ENCODE data around the gene COMTD1.
A peak's percentile ranks its signal among the peaks of the same experiment; 100 is the strongest.
"Not testable (repeated sequence)": the region's sequence is repeated elsewhere in the genome, so short reads cannot be mapped to it uniquely, and the experiment has no call there.

Gene COMTD1

DNA sequence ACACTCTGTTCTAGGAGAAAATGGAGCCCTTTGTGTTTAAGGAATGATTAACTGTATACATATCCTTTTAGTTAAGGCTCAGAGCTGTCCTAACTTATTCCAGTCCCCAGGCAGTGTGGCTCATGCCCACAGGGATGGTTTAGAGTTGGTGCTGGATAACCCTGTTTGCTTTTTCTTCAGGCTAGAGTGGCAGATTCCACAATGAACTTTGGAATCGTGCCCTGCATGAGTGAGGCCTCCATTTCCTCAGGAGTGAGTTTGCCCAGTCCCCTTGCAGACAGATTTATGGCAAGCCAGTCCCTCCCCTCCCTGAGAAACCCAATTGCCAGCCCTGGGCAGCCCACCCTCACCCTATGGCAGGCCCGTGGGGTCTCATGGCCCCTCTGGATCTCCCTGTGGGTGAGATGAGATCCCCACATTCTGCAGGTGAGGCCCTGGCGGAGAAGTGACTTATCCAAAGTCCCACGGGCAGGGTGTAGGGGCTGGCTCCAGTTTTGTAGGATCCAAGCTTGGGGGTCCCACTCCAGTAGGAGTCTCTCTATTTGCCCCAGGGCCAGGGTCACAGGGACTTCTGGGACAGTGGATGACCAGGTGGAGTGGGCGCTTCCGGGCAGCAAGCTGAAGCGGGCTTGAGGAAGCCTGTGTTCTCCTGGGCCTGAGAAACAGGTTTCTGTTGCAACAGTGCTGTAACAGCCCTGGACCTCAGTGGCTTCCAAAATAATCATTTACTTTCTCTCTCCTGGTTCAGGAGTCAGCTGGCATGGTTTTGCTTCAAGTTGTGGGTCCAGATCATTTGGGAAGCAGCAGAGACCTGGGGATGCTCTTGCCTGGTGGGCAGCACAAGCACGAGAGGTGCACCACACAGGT, 9.0 kb upstream of the COMTD1 start:
- no peak for DNase-seq

DNA sequence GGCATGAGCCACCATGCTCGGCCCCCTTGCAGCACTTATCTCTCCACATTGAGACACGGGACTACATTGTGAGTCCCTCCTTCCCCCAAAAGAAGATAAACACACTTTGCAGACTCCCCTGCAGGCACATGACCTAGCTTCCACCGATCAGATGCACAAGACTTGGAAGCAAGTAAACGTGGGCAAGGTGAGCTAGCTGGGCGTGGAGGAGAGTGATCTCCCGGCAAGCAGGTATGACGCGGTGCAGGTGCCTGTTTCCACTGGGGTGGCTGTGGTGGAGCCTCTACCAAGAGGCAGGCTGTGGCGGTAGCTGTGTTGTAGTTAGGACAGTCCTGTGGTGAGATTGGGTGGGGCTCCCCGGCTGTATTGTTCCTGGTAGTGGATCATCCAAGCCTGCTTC, 7.7 kb upstream of the COMTD1 start:
- no peak for DNase-seq

DNA sequence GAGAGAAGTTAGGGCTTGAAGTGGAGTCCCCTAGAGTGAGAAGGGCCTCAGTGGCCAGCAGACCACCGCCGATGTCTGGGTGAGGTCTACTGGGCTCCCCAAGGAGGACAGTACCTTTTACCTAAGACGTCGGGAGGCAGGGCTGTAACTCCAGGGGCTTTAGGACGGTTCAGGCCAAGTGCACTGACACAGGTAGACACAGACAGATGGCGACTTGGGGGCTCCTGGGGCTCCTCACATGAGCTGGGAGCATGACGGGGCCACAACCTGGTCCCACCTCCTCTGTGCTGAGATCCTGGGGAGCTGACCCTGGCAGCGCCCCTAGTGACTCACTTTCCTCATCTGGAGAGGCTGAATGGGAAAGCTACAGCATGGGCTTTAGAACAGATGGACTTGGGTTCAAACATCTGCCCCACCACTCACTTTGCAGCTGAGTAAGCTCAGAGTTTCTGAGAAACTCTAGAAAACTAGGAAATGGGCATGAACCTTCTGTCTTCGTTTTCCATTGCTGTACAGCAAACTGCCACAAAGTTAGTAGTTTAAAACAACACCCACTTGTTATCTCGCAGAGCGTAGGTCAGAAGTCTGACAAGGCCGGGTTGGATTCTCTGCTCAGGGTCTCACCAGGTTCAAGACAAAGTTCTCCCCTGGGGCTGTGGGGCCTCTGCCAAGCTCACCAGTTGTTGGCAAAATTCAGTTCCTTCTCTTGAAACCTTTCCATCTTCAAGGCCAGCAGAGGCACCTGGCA, 4.7 kb upstream of the COMTD1 start:
- no peak for DNase-seq

DNA sequence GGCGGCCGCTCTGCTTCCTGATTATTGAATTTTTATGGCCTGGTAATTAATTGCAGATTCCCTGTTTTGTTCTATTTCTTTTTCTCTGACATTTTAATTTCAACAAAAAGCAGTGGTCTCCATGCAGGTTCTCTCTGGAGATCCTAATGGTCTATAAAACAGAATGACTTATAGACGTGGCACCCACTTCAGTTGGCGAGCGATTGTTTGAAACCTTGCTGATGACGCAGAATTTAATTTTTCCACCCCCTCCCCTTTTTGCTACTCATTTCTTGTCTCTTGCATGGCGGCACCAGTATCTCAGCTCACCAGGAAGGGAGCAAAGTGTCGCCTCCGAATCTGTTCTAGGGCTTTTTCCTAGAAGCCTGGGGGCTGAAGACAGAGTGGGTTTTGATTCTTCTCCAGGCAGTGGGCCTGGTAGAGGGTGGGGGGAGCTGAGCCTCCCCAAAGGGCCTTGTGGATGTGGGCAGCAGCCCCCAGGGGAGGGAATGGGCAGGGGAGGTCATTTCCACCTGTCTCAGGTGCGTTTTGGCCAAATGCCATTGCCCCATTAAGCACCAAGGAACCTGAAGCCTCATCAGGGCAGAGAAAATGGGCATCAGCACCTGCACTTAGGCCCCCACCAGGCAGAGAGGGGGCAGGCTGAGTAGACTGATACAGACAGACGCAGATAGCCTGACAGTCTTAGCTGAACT, 3.5 kb upstream of the COMTD1 start:
- no peak for DNase-seq

DNA sequence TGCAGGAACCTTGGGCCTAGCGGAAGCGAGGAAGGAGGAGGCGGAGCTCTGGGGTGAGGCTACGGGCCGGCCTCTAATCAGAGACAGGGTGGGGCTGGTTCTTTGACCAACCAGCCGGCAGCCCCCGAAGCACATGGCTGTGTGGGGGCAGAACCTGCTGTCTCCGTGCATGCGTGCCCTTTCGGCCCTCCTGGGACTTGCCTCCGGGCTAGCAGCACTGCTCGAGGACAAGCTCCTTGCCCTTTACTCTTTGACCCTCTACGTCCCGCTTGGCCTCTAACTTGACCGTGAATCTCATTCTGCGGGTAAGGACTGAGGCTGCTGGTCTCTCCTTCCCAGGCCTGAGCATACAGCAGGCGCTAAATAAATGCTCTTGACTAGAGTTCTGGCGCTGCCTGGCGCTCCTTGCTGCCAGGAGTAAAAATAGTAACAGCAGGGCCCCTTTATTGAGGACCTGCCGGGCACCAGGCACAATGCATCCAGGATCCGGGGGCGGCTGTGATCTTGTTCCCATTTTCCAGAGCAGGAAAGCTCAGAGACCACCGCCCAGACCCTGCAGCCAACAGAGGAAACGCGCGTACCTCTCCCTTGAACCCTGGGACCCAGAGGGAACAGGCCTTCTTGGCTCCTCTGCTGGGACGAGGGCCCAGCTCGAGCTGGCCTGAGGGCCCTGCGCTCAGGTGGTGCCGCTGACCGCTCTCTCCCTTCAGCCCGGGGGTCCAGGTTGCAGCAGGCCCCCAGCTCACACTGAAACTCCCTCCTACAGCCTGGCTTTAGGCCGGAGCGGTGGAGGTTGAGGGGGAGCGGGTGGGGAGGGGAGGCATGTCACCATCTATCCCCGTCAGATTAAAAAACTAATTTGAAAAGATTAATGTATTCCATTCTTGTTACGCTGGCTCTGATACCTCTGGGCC, 2.7 kb upstream of the COMTD1 start:
- no peak for DNase-seq

DNA sequence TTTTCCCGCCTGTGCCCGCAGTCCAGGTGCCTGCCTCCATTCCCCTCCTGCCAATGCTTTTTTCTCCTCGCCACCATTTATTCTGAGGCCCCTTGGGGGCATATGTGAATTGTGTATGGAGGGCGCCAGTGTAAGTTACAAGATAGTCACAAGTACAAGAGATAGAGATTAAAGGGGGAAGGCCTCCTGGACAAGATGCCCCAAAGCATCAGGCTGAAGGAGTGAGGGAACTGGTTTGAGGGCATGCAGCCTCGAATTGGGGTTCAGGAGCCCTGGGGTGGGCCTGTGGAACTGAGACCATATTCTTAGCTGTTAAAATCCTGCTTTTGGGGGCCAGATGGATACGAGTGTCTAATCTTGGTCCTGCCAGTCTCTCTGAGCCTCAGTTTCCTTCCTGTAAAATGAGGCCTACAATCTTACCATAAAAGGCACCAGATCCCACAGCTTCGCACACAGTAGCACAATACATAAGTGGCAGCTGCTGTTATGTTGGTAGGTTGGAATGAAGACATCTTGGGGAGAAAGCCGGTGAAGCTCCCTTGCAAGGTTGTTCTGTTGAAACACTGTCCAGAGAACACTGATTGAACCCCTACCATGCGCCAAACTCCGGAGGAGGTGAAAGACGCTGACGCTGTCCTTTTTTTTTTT, 545 bp upstream of the COMTD1 start:
- DNase-seq = no peak

DNA sequence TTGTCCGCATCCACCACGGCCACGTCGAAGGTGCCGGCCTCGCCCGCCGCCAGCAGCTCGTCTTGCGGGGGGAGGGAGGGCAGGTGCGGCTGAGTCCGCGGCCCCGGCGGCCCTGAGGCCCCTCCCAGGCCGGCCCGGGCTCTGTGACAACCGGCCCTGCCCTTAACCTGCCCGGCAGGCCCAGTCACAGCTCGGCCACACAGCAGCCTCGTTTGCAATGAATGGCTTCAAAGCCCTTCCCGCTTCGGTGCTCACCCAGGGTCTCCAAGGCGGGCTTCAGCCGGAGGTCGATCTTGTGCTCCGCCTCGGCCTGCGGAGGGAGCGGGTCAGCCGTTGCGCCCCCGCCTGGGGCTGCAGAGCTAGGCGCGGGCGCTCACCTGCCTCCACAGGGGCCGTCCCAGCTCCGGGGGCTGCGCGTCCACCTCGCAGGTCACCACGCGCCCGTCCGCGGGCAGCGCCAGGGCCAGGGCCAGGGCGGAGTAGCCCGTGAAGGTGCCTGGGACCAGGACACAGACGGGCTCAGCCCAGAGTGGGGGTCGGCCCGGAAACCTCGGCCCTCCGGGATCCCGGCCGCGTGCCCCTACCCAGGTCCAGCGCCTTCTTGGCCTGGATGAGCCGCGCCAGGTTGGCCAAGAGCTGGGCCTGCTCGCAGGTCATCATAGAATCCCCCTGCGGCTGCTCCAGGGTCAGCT, 928 bp downstream of the COMTD1 start:
- no peak for DNase-seq

DNA sequence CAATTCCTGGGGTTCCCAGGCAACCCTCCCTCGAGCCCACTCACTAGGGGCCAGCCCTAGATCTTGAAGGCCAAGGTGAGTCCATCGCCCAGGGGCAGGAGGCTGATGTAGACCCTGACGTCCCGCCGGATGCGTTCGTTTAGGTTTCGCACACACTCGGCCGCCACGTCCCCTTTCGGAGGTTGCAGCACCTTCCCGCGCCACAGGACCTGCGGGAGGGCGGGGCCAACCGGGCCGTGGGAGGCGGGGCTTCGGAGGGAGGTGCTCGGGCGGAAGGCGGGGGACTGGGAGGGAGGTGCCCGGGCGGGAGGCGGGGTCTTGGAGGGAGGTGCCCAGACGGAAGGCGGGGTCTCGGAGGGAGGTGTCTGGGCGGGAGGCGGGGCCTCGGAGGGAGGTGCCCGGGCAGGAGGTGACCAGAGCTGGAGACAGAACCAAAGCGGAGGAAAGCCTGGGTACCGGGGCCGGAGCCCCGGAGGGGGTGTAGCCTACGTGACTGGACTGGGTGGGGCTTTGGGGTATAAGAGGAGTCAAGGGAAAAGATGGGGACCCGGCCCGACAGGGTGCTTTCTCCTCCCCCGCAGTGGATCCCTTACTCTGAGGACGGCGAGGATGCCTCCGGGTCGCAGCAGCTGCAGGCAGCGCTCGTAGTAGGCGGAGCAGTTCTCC, 1.6 kb downstream of the COMTD1 start:
- peak; percentile 24 for DNase-seq

DNA sequence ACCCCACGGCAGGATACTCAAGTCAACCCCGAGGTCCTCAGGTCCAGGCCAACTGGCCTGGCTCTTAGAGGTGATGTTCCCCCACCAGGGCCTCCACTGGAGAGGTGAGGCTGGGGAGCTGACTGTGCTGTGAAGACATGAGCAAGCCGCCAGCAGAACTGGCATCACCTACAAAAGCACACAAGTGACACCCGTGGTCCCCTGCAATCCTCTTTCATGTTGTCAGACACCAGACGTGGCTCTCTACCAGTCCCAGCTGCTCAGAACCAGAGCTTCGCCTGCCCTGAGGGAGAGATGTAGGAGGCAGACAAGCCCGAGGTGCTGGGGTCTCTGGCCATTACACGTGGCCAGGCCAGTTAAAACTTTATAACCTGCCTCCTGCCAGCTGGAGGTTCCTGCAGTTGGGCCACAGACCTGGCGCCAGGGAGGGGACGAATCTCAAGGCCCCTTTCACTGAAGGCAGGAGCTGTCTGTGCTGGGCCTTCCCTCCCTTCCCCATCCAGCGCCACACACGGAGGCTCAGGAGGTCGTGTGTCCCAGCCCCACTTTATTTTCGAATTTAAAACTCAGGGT, 2.2 kb downstream of the COMTD1 start:
- no peak for DNase-seq

DNA sequence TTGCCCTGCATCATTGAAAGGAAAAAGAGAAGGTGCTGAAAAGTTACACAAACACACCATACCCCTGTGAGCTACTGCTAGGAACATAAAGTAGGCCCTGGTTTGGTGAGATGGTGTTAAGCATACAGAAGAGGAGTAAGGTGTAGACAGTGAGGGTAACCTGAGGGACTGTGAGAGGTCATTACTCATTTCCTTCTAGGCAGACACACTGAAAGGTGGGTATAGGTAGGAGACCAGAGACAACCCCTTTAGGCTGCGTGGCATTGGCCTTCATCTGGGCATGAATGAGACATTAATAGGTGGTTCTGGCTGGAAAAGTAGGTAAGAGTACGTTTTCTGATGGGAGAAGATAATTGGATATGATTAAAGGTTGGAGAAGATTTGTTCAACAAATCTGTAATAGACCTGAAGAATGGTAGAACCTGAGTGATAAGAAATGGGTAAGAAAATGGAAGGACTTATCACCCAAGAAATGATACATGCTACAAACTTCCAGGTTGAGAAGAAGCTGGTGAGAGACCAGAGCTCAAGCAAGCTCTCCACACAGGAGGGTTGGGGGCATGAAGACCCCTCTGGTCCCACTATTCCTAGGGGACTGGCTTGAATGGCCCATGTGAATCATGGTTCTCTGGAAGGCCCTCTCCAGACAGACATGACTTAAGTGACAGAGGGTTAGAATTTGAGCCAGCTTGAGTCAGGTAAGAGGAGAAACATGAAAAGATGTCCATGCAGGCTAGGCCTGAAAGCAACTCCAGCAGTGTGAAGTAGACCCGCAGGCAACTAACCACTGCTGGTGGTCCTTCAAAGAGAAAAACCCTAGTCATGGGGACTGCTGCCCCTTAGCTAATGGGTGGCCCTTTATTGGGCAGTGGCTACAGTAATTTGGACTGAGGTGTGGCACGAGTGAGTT, 3.8 kb downstream of the COMTD1 start:
- no peak for DNase-seq

DNA sequence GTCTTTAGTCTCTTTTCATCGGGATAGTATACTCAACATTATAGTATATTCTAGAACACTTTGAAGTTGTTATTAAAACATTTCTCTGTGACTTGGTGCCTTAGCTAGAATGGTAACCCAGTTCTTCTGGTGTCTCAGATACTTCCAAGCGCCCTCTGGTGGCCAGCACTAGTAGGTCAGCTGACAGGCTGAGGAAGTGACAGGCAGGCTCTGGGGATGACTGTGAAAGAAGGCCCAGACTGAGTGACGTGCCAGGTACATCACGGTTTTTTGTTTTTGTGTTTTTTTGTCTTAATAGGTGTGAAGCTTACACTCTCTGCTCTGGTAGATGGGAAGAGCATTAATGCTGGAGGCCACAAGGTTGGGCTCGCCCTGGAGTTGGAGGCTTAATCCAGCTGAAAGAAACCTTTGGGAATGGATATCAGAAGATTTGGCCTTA, 5.1 kb downstream of the COMTD1 start:
- peak; percentile 2 for DNase-seq

DNA sequence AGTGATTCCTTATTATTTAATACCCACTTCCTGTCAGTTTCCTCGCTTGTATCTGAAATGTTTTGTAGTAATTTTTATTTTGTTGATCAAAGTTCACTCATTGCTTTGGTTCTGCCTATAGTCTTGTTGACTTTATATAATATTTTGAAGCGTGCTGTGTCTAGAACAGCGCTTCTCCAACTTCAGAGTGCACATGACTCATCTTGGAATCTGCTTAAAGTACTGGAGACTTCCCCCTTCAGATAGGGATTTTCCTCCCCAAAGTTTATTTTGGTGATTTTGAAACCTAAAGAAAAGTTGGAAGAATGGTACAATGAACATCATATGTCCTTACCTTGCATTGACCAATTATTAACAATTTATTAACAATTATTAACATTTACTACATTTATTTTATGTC, 5.8 kb downstream of the COMTD1 start:
- no peak for DNase-seq

DNA sequence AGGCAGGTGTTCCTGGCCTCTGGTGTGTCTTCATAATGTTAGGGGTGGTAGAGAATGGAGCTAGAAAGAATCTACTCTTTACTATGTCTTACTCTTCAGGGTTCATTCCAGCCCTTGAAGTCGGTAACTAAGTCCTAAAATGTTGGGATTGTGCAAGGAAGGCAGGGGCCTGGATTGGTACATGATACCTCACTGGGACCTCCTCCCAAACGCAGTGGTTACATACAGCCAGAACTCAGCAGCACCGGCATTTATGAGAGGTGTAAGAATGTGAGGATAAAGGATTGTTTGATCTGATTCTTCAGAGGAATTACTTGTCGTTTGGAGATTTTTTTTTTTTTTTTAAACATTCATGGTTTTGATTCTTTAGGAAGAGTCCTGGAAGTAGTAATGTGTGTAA, 6.9 kb downstream of the COMTD1 start:
- DNase-seq = no peak

DNA sequence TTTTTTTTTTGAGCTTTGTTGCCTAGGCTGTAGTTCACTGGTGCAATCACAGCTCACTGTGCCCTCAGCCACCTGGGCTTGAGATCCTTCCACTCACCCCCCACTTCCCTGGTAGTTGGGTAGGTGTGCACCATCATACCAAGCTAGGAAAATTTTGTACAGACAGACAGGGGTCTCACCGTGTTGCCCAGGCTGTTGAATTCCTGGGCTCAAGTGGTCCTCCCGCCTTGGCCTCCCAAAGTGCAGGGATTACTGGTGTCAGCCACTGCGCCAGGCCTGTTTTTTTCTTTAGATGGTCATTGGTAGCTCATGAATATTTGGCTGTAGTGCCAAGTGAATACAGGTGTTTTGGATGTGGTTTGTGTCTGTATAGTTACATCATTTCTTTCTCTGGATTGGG, 7.5 kb downstream of the COMTD1 start:
- no peak for DNase-seq

DNA sequence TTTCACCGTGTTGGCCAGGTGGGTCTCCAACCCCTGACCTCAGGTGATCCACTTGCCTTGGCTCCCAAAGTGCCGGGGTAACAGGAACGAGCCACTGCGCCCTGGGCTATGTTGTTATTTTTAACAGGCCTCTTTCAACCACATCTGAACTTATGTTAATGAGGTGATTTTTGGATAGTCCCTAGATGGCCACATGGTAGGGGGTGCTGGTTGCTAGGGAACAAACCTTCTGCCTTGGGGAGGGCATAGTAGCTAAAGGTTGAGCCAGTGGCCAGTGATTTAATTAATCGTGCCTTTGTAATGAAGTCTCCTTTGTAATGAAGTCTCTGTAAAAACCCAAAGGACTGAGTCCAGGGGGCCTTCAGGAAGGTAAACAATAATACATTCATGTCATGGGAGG, 9.1 kb downstream of the COMTD1 start:
- no peak for DNase-seq

DNA sequence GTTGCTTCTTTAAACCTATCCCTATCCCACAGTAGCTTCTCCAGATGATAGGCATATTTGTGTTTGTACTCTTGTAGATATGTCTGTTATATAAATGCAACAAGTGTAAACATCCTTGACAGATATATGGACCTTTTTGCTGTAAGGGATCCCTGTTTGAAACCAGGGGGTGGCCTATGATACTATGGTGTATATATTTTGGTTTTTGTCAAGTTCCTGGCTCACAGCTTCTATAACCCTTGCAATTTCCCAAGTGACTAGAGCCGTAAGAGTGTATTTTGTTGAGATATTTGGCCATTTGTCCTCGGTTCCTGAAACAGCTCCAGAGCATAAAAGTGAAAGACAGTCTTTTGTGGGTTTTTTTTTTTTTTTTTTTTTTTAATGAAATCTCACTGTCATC, 9.7 kb downstream of the COMTD1 start:
- no peak for DNase-seq

DNA sequence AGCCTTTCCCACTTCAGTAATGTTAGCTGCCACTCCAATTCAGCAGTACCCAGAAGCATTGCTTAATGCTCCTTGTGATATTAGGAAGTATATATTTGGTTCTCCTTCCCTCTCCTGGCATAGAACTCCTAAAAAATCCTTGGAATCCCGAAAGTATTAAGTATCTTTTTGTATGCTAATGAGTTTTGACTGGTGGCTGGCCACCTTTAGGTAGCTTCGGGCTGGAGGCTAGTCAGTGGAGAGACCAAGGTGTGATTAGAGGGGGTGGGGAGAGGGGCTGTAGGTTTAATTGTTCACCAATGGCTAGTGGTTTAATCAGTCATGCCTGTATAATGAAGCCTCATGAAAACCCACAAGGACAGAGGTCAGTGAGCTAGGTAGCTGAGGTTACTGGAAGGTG, 12.2 kb downstream of the COMTD1 start:
- DNase-seq = no peak

DNA sequence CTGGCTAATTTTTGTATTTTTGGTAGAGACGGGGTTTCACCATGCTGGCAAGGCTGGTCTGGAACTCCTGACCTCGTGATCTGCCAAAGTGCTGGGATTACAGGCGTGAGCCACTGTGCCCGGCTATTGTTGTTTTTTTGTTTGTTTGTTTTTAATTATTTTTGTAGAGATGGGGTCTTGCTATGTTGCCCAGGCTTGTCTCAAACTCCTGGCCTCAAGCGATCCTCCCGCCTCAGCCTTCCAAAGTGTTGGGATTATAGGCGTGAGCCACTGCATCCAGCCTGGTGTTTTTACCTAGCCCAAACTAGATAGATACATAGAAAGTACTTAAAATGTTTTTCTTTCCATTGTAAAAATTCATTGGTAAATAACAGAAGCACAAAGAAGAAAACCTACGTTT, 14.3 kb downstream of the COMTD1 start:
- DNase-seq = not testable (repeated sequence)

DNA sequence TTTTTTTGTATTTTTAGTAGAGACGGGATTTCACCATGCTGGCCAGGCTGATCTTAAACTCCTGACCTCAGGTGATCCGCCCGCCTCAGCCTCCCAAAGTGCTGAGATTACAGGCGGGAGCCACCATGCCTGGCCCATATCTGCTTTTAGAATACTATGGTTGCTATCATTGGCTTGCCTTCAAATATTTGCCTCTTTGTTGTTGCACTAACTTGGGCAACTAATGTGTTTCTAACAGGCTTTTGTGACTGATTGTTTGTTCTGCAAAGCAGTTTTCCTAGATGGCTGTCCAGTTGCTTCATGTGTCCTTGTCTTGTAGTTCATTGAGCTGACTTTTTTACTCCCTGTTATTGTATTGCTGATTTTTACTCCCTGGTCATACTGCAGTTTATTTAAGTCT, 15.5 kb downstream of the COMTD1 start:
- DNase-seq = no peak
